Neural cell (in vitro differentiated cells): Measurements from ENCODE around the gene TLR9.

ENCODE experiments used
- MXI1 ChIP-seq: fragments of 450-650 bp; conservative IDR thresholded peaks from 2 replicates; pipeline ENCODE4 v1.6.1; 2014; ENCODE audit warnings: antibody characterized with exemption, mild to moderate bottlenecking; ENCODE audit not compliant: poor library complexity, severe bottlenecking
- SMC3 ChIP-seq: fragments of 450-650 bp; conservative IDR thresholded peaks from 2 replicates; pipeline ENCODE4 v1.6.1; 2014; ENCODE audit warnings: antibody characterized with exemption, mild to moderate bottlenecking, moderate library complexity; ENCODE audit not compliant: poor library complexity
- TAF1 ChIP-seq: IDR thresholded peaks from 2 replicates; pipeline ENCODE4 v1.6.1; 2012; ENCODE audit warnings: low read depth
- TF ChIP-seq, protein P1 (sequence below): fragments of 450-650 bp; IDR thresholded peaks from 2 replicates; pipeline ENCODE4 v1.5.1; 2014; ENCODE audit warnings: antibody characterized with exemption, mild to moderate bottlenecking, moderate library complexity; ENCODE audit not compliant: poor library complexity, severe bottlenecking

- TF ChIP-seq, protein P1, sequence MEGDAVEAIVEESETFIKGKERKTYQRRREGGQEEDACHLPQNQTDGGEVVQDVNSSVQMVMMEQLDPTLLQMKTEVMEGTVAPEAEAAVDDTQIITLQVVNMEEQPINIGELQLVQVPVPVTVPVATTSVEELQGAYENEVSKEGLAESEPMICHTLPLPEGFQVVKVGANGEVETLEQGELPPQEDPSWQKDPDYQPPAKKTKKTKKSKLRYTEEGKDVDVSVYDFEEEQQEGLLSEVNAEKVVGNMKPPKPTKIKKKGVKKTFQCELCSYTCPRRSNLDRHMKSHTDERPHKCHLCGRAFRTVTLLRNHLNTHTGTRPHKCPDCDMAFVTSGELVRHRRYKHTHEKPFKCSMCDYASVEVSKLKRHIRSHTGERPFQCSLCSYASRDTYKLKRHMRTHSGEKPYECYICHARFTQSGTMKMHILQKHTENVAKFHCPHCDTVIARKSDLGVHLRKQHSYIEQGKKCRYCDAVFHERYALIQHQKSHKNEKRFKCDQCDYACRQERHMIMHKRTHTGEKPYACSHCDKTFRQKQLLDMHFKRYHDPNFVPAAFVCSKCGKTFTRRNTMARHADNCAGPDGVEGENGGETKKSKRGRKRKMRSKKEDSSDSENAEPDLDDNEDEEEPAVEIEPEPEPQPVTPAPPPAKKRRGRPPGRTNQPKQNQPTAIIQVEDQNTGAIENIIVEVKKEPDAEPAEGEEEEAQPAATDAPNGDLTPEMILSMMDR = no peak
- no peak for TF ChIP-seq TAF1
- TF ChIP-seq SMC3 = no peak
- TF ChIP-seq MXI1 = no peak
Observed at GRCh38 chr3:52234516-52235447, 9.3 kb upstream of the TLR9 start.
